GM21381 (cell line): Measurements from ENCODE around the gene DIS3L.
"Not testable (repeated sequence)": the region's sequence is repeated elsewhere in the genome, so short reads cannot be mapped to it uniquely, and the experiment has no call there.

ENCODE experiments used
- ATAC-seq: cut with Tn5 transposase; IDR thresholded peaks from one replicate; pipeline ENCODE4 v1.9.1; 2021; ENCODE audit warnings: mild to moderate bottlenecking, moderate library complexity; ENCODE audit not compliant: unreplicated experiment

The DIS3L gene

DNA sequence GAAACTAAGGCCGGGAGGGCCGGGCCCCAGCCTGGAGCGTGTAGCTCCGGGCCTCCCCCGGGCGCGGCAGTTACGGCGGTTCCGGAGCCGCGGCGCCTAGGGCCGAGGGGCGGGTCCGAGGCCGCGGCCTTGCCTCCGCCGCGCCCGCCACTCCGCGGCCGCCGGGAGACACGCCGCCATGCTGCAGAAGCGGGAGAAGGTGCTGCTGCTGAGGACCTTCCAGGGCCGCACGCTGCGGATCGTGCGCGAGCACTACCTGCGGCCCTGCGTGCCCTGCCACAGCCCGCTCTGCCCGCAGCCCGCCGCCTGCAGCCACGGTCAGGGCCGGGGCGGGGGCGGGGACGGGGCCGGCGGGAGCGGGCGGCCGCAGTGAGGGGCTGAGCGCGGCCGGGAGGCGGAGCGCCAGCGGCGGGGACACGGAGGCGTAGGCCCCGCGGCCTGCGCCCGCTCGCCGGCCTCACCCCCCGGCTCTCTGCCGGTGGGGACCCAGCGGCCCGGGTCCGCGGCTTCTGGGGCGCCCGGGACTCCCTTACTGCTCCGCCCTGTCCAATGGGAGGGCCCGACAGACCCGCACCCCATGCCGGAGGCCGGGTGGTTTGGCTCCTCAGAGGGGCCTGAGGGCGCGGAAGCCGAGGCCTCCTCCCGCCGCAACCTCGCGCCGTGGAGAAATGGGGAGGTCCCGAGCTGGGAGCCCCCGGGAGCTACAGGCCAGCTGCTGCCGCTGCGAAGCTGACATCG, at the start of gene DIS3L:
Gene DIS3L, plus strand, starts transcription at position 150 of the 738 bp plus-strand sequence. Its CDS starts 29 bp downstream, at position 179.
- ATAC-seq = peak; percentile 65

DNA sequence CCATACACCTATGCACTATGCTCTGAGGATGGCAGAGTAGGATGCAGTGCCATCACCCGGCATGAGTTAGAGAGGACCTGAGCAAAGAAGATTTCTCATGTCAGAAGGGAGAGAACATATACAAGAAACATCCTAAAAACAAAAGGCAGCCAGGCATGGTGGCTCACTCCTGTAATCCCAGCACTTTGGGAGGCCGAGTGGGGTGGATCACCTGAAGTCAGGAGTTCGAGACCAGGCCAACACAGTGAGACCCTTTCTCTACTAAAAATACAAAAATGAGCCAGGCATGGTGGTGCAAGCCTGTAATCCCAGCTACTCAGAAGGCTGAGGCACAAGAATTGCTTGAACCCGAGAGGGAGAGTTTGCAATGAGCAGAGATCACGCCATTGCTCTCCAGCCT, 47.5 kb upstream of the DIS3L start:
- not testable (repeated sequence) for ATAC-seq

DNA sequence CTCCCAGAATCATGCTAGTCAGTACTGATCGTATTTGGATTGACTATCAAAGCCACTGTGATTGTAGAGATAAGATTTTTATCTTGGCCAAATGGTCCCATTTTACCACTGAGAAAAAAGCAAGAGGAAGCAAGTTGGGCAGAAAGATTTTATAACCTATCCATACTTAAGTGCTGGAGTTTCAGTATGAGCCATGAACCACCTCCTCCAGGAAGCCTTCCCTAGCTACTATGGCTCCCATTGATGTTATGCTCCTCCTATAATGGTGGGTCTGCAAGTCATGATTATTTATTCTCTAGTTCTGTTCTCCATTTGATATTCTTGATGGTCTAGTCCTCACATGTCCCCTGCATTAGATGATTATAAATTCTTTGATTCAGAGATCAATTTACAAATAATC, 46.4 kb upstream of the DIS3L start:
- ATAC-seq = no peak

DNA sequence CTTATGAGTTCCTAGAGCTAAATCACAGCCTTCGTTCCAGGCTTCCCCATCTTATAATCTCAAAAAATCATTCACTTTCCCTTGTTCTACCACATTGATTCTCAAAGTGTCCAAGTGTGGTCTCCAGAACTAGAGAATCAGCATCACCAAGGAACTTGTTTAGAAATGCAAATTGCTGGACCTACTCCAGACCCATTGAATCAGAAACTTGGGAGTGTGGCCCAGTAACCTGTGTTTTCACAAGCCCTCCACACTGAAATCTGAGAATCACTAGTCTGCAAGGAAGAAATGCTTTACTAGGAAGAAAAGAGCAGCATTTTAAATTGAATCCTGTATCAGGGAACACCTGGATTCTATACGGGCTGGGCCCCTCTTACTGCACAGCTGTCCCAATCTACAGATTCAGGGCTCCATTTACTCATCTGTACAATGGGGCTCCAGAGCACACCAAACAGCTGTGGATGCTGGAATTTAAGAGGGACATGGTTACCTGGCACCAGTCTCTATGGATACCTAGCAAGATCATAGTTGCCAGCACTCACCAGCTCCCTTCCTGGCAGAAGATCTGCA, 43.7 kb upstream of the DIS3L start:
- ATAC-seq = no peak

DNA sequence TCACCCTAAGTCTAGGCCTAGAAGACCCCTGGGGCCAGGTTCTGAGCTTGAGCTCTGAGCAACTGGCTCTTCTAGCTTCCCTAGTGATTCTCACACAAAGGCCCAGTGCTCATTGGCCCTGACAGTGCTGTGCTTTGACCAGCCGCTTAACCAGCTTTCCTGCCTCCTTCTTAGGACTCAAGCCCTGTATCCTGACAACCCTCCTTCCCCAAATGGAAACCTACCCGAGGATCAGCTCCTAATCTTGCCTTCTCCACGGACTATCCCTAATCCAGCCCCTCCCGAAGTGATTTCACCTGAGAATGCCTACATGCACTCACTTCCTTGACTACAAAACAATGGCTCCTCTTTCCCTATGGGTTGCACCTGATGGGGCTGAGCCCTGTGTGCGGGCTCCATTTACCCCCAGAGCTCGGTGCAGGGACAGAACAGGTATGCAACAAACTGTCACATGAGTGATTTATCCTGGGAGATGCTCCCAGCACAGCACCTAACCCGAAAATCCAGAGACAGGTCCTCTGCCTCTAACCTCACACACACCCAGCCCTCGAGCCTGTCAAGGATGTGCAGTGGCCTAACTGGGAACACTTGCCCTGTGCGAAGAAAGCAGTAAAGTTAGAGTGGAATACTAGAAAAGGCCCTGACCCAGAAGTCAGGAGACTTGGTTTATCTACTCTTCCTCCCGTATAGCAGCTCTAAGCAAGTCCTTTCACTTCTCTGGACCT, 42.1 kb upstream of the DIS3L start:
- no peak for ATAC-seq

DNA sequence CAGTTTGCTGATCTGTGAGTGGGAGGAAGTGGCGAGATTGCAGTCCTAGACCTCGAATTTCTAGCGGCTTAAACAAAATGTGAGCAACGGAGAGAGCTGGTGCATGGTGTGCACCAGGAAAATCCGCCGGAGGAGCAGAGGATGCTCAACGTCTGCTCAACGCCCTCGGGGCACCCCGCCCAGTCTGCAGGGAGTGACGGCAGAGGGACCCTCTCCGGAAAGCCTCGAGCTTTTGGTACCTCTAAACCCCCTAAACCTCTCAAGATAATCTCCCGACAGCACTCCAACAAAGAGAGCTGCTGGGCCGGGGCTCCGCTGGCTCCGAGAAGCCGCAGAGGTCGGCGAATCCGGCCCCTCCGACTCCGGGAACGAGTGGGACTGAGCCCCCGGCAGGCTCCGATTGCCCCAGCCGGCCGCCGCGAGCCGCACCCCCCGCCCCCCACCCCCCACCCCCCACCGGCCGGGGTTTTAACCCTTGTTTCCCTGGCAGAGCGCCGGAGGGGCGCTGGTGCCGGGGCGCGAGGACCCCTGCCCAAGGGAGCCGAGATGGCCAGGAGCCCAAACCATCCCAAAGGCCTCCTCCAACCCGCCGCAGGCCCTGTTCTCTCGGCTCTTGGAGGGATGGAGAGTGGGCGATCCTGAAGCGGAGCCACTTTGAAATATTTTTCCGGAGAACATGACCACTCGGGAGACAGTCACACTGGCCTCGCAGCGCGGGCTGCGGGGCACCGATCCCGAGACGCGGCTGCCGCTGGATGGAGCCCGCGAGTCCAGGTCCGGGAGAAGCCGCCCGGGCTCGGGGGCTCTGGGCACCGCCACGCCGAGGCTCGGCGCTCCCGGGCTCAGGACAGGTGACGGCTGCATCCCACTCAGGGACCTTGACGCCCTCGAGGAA, 41.3 kb upstream of the DIS3L start:
- no peak for ATAC-seq

DNA sequence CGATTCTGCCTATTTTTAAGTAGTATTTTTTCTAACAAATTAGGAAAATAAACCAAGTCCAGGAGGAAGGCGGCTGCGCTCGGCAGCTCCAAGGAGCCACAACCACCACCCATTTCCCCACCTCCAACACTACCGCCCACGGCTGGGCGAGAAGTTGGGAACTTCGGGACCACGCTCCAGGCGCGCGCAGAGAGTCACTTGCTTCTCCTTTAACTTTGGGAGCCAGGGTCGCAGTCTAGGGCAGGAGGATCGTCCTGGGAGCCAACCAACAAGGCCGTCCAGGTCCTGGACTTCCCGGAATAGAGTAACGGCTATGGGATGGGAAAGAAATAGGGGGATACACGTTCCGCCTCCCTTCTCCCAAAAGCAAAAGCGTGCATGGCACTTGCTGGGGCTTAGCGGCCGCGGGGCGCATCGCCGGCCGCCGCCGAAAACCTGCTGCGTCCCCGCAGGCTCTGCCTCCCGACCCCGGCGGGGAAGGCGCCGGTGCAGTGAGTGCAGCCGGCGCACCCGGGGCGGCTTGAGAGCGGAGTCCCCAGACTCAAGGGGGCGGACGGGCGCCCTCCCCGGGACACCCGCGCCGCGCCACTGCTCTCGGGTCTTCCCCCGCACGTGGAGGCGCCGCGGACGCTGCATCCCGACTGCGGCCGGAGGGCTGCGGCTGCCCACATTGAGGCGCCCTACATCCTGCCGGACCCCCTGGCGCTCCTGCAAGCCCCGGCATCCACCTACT, 40.5 kb upstream of the DIS3L start:
- ATAC-seq = no peak

DNA sequence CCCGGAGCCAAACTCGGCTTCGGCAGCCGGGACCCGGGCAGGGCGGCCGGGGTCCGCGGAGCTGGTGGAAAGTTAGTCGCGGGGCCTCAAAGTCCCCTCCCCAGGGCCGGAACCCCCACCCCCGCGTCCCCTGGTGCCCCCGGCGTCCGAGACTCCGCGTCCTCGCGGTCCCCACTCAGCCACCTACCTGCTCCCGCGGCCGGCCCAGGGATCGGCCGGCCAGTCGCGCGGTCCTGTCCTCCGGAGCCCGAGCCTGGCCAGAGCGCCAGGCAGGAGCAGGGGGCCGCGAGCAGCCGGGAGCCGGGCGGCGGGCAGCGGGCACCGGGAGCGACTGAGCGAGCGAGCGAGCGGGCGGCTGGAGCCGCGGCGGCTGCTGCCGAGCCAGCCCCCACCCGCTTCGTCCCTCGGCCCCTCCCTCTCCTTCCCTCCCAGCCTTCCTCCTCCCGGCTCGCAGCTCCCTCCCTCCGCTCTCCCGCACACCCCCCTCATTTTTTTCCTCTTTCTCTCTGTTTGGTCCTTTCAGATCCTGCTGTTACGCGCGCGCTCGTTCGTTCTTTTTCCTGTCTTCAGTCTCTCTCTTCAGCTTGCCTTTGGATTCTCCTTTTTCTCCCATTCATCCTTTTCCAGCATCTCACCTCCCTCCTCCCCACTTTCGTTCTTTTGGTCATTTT, 39.8 kb upstream of the DIS3L start, which contains the start of gene MEGF11:
Gene MEGF11, minus strand, starts transcription at position 333 of the 671 bp plus-strand sequence. CDS start 125,347 bp downstream, outside the sequence.
- no peak for ATAC-seq

DNA sequence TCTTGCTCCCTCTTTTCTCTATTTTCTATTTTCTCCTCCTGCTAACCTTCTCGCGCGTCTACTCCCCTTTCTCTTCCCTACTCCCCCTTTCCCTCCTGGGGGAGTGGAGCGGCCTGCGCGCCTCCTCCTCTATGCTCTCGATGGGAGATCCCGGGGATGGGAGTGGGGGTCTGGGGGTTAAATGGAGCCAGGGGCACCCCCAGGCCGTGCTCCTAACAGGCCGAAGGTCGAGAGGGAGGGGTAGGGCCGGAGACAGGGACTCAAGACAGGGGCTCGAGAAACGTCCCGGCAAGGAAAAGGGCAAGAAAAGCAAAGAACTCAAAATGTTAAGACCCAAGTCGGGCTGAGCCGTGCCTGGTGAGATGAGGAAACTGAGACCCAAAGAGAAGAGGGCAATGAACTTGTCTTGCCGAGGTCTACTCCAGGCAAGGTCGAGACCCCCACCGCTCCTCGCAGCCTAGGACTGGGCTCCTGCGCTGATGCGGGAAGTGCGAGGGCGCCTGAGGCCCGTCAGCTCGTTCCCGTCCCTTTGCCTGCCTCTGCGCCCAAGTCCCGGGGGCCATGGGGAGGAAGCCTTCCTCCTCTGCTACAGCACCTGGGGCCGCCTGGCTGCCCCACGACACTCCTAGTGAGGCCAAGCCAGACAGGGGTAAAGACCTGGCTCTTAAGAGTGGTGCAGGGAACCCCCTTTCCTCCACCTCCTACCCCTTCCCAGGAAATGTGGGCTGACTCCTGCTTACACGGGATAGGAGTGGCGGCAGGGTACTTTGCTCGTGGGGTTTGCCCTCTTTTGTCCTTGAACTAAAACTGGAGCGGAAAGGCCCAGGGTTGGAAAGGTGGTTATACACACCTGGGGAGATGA, 39.0 kb upstream of the DIS3L start:
- no peak for ATAC-seq

DNA sequence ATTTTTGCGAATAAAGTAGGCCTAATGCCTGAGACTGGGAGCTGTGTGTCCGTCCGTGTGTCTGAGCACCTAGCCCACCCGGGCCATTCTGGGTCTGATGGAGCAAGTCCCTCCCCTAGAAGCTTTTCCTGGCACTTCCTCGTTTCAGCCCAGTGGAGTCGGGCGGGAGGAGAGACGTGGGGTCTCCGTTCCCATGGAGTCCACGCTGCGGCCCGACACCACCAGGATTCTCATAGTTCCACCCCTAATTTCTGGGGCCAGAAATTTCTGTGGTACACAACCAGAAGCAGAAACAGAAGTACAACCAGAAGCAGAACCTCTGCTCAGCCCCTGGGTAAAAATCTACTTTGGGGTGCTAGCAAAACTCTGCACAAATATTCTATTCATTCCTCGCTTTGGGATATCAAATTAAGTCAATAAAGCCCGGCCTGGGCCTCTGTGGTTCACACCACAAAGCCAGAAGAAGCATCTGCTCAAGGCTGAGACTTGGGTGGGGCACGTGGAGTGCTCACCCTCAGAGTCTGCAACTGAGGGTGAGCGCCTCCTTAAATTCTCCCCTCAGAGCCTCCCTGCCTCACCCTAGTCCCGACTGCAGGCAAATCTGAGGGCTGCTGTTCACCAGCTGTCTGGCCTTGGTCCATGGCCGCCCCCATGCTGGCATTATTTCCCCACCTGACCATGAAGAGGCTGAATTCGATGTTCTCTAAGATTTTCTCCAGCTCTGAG, 38.3 kb upstream of the DIS3L start:
- ATAC-seq = no peak

DNA sequence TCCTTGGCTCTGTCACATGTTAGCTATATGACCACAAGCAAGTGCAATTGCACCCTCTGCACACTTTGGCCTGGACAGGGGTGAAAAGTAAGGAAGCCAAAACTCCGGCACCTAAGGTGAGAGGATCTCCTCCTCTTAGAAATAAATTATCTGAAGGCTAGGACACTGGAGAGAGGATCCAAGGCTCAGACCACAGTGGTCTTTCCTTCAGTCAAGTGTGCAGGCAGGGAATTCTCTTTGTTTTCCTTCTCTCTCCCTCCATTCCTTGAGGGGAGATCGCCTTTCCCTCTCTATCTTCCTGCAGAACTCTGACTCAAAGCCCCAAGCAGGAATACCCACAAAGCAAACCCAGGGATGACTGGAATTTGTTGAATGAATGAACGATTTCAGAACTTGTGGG, 36.7 kb upstream of the DIS3L start:
- no peak for ATAC-seq

DNA sequence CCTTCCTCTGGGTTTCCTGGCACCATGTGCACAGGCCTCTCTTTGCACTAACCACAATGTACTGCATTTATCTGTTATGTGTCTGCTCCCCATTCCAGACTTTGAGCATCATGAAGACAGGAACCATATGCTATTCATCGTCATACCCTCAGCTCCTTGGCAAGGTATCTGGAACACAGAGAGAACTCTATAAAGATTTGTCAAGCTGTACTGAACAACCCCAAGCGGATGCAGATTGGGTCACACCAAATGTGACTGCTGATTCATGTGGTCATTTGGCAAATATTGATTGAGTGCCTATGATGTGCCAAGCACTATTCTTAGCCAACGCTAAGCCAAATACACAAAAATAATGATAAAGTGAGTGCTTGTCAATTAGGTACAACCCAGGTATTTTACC, 32.3 kb upstream of the DIS3L start:
- ATAC-seq = no peak

DNA sequence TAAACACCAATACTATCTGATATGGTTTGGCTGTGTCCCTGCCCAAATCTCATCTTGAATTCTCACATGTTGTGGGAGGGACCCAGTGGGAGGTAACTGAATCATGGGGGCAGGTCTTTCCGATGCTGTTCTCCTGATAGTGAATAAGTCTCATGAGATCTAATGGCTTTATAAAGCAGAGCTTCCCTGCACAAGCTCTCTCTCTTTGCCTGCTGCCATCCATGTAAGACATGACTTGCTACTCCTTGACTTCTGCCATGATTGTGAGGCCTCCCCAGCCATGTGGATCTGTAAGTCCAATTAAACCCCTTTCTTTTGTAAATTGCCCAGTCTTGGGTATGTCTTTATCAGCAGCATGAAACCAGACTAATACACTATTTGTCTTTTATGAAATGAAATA, 30.5 kb upstream of the DIS3L start:
- ATAC-seq = not testable (repeated sequence)

DNA sequence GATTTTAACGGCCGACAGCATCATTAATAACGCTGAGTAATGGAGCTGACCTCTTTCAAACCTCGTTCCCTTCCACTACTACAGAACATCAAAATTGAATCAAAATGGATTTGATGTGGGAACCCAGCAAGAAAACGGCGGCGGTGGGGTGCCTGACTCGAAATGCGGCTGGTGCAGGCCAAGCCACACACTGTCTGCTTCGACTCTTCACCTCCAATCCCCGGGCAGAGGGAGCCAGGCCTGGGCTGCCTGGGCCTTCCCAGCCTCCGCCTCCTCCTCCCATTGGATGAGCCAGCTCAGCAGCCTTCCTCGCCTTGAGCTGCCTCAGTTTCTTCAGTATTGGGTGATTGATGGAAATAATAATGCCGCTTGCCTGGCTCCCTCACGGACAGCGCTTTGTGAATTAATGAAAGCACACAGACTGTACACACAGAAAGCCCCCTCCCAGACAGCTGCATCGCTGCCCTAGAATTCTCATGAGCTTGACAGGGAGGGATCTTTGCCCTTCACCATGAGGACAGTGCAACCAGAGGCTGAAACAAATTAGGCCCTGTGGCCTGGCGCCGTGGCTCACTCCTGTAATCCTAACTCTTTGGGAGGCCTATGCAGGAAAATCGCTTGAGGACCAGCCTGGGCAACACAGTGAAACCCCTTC, 28.4 kb upstream of the DIS3L start:
- no peak for ATAC-seq

DNA sequence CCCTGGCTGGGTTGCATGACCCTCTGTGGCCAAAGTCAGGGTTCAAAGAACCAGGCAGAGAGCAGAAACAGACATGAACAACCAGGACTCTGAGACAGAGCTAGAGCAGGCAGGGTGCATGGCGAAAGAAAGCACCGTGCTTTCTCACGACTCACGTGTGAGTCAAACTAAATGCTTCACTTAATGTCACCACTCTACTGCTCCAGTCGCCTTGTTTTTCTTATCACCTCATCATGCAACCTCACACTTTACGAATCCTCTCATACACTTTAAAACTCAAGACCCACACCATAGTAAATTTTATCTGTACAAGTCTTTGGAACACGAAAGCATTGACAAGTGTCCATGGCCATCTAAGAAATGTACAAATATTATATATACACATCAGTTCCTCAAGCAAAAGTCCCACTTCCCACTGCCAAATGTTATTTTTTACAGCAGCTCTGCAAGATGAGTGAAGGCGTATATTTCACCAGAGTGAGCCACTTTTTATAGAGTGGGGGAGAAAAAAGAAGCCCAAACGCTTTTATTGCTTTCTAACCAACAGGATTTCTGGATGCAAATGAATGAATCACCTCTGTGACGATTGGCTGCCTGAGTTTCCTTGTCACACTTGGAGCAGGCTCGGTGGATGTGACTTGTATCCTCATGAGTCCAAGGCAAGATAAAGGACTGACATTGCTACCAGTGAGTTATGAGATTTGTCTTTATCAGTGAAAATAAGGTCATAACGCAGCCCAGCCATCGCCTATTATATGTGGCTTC, 23.9 kb upstream of the DIS3L start:
- ATAC-seq = no peak

DNA sequence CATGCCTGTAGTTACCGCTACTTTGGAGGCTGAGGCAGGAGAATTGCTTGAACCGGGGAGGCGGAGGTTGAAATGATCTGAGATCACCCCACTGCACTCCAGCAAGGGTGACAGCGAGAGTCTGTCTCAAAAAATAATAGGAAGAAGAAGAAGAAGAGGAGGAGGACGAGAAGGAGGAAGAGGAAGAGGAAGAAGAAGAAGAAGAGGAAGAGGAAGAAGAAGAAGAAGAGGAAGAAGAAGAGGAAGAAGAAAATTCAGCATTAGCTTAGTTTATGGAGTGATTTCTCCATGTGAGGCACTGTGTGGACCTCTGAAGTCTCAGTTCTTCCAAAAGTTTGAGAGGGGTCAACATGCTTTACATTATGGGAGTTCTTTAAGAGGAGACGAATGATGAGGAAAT, 22.4 kb upstream of the DIS3L start:
- no peak for ATAC-seq

DNA sequence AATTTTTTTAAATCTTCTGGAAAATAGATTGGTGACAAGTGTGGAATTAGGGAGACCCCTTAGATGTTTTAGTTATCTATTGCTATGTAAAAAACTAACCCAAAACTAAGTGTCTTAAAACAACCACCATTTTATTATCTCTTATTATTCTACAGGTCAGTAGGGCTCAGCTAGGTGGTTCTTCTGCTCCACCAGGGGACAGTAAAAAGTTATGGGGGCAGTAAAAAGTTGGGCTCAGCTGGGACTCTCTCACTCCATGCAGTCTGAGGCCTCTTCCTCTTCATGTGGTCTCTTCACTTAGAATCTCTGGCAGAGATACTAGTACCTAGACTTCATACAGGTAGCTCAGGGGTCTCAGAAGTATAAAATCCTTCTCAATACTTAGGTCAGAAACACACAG, 18.0 kb upstream of the DIS3L start:
- no peak for ATAC-seq
